ENCODE data around the gene C16orf74. TPM values are rescaled to one million over a fixed set of nuclear protein-coding genes. Genes with fewer than 3 reads are reported as not detected.

C16orf74 gene
- total RNA-seq, 1 donor from 2014 or later, result 0.64 TPM

DNA sequence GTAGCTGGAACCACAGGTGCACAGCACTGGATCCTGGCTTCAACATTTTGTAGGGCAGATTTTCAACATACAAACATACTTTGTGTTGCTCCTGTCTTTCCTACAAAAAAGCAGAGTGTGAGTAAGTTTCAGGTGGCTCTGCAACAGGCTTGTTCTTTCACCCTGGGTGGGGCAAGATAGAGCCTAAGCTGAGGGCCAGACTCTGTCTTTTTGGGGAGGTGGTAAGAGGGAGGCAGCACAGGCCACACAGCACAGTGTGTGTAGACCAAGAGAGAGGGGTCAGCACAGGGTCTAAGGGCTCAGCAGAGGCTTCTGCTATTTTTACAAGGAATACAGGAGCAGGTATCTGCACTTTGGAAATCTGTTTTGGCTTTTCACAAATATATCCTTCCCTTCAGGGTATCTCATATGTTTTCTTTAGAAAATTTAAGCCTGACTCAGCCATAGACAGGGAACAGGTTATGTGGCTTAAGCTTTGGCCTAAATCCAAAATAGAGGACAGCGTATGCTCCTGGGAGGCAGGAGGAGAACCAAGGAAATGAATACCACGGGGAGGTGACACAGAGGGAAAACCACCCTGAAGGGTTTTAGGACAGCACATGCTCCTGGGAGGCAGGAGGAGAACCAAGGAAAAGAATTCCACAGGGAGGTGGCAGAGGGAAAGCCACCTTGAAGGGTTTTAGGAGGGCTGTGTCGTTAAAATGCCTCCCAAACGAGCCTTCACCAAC is 26.9 kb upstream of the C16orf74 start:
- no peak overlapping the region for H3K4me3 Mint-ChIP-seq (ENCODE audit: unreplicated experiment)
- TF ChIP-seq, protein P1, sequence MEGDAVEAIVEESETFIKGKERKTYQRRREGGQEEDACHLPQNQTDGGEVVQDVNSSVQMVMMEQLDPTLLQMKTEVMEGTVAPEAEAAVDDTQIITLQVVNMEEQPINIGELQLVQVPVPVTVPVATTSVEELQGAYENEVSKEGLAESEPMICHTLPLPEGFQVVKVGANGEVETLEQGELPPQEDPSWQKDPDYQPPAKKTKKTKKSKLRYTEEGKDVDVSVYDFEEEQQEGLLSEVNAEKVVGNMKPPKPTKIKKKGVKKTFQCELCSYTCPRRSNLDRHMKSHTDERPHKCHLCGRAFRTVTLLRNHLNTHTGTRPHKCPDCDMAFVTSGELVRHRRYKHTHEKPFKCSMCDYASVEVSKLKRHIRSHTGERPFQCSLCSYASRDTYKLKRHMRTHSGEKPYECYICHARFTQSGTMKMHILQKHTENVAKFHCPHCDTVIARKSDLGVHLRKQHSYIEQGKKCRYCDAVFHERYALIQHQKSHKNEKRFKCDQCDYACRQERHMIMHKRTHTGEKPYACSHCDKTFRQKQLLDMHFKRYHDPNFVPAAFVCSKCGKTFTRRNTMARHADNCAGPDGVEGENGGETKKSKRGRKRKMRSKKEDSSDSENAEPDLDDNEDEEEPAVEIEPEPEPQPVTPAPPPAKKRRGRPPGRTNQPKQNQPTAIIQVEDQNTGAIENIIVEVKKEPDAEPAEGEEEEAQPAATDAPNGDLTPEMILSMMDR (IDR thresholded peaks at IDR 0.05; ENCODE audit: unreplicated experiment), result no peak
- H3K9me3 Mint-ChIP-seq (ENCODE audit: unreplicated experiment), result no peaks in the 10 kb centered on the region
- H3K36me3 Mint-ChIP-seq (ENCODE audit: low read depth, unreplicated experiment), result peaks cover 24% of the 10 kb centered on the region
- H3K4me1 Mint-ChIP-seq (ENCODE audit: unreplicated experiment), result peaks cover 5% of the 10 kb centered on the region
- no peak overlapping the region for H3K27ac Mint-ChIP-seq (ENCODE audit: unreplicated experiment)
- DNase-seq (ENCODE audit: low spot score), result no peak
- no peaks in the 10 kb centered on the region for H3K27me3 Mint-ChIP-seq (ENCODE audit: unreplicated experiment)

DNA sequence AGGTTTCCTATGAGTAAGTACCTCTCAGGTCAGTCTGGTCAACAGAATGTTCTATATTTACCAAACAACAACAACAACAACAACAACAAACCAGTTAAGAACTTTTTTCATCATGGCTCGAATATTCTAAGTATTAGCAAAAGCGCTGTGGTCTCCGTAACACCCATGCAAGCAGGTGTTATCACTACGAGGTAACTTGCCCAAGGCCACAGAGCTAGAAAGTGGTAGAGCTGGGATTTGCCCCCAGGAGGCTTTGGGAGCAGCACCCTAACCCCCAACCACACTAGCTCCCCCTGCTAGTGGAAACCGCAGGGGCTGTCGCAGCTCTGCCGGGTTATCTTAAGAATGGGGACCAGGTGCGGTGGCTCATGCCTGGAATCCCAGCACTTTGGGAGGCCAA is 23.9 kb upstream of the C16orf74 start:
- Mint-ChIP-seq H3K27me3 (ENCODE audit: unreplicated experiment) (no peaks in the 10 kb centered on the region), H3K4me3 (ENCODE audit: unreplicated experiment) (no peak overlapping the region), H3K27ac (ENCODE audit: unreplicated experiment) (no peak overlapping the region), H3K36me3 (ENCODE audit: low read depth, unreplicated experiment) (peaks cover 19% of the 10 kb centered on the region), H3K9me3 (ENCODE audit: unreplicated experiment) (no peaks in the 10 kb centered on the region), H3K4me1 (ENCODE audit: unreplicated experiment) (peaks cover 3% of the 10 kb centered on the region)
- no peak for DNase-seq (ENCODE audit: low spot score)
- TF ChIP-seq, protein P1 (IDR thresholded peaks at IDR 0.05; ENCODE audit: unreplicated experiment), result no peak

DNA sequence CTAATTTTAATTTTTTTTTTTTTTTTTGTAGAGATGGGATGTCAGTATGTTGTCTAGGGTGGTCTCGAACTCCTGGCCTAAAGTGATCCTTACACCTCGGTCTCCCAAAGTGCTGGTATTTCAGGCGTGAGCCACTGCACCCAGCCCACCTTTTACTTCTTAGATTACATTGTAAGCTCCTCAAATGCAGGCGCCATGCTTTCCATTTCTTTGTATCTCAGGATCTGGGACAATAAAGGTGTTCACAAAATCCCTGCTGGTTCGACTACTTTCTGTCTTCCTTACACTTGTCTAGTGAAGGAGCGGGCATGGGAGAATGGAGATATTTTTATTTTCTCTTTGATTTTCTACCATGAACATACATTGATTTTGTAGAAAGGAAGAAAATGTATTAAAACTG is 23.2 kb upstream of the C16orf74 start:
- Mint-ChIP-seq H3K9me3 (ENCODE audit: unreplicated experiment) (no peaks in the 10 kb centered on the region), H3K27me3 (ENCODE audit: unreplicated experiment) (no peaks in the 10 kb centered on the region), H3K36me3 (ENCODE audit: low read depth, unreplicated experiment) (peaks cover 16% of the 10 kb centered on the region), H3K27ac (ENCODE audit: unreplicated experiment) (no peak overlapping the region), H3K4me1 (ENCODE audit: unreplicated experiment) (peaks cover 3% of the 10 kb centered on the region), H3K4me3 (ENCODE audit: unreplicated experiment) (no peak overlapping the region)
- no peak for DNase-seq (ENCODE audit: low spot score)
- TF ChIP-seq, protein P1 (IDR thresholded peaks at IDR 0.05; ENCODE audit: unreplicated experiment), result no peak

DNA sequence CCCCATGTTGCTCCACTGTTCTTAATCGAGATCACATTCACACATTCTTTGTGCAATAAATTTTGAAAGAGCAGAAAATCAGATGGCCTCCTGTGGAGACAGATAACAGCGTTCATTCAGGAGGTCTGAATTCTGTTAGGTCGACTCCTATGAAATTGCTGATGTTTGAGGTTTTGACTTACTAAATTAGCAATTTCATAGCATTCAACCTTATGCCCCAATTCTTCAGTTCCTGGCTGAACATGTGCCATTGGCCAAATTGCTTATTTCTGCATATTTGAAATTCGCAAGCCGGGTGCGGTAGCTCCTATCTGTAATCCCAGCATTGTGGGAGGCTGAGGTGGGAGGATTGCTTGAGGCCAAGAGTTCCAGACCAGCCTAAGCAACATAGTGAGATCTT is 22.1 kb upstream of the C16orf74 start:
- TF ChIP-seq, protein P1 (IDR thresholded peaks at IDR 0.05; ENCODE audit: unreplicated experiment), result no peak
- H3K4me3 Mint-ChIP-seq (ENCODE audit: unreplicated experiment), result no peak overlapping the region
- H3K27me3 Mint-ChIP-seq (ENCODE audit: unreplicated experiment), result no peaks in the 10 kb centered on the region
- peaks cover 8% of the 10 kb centered on the region for H3K36me3 Mint-ChIP-seq (ENCODE audit: low read depth, unreplicated experiment)
- no peaks in the 10 kb centered on the region for H3K4me1 Mint-ChIP-seq (ENCODE audit: unreplicated experiment)
- H3K27ac Mint-ChIP-seq (ENCODE audit: unreplicated experiment), result no peak overlapping the region
- no peak for DNase-seq (ENCODE audit: low spot score)
- H3K9me3 Mint-ChIP-seq (ENCODE audit: unreplicated experiment), result no peaks in the 10 kb centered on the region

DNA sequence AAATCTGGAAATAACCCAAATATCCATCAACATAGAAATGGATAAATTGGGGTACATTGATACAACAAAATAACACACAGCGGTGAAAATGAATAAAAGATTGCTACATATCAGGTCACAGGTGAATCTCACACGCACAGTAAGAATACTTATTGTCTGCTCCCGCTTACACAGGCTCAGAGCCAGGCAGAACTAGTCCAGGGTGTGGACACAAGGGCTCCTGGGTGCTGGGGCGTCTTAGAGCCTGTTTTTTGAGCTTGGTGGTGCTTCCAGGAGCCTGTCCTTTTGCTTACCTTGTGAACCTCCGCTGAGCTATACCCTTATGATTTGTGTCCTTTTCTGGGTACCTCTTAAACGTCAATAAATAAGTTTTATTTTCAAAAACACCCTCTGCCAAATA is 19.8 kb upstream of the C16orf74 start:
- peaks cover 8% of the 10 kb centered on the region for H3K36me3 Mint-ChIP-seq (ENCODE audit: low read depth, unreplicated experiment)
- no peak overlapping the region for H3K4me3 Mint-ChIP-seq (ENCODE audit: unreplicated experiment)
- no peak overlapping the region for H3K27ac Mint-ChIP-seq (ENCODE audit: unreplicated experiment)
- no peaks in the 10 kb centered on the region for H3K27me3 Mint-ChIP-seq (ENCODE audit: unreplicated experiment)
- no peaks in the 10 kb centered on the region for H3K9me3 Mint-ChIP-seq (ENCODE audit: unreplicated experiment)
- no peaks in the 10 kb centered on the region for H3K4me1 Mint-ChIP-seq (ENCODE audit: unreplicated experiment)
- TF ChIP-seq, protein P1 (IDR thresholded peaks at IDR 0.05; ENCODE audit: unreplicated experiment), result no peak
- DNase-seq (ENCODE audit: low spot score), result no peak

Data from endothelial cell (in vitro differentiated cells).